ENCODE data around the gene BUD31. TPM values are rescaled to one million over a fixed set of nuclear protein-coding genes. Genes with fewer than 3 reads are reported as not detected.
A peak's percentile ranks its signal among the peaks of the same experiment; 100 is the strongest.

The BUD31 gene
- total and polyA plus RNA-seq, 9 of the 15 experiments (the other 6 are each of a cell fraction or from before 2014, with no cell fraction given): 105 to 342 (median 247) TPM

DNA sequence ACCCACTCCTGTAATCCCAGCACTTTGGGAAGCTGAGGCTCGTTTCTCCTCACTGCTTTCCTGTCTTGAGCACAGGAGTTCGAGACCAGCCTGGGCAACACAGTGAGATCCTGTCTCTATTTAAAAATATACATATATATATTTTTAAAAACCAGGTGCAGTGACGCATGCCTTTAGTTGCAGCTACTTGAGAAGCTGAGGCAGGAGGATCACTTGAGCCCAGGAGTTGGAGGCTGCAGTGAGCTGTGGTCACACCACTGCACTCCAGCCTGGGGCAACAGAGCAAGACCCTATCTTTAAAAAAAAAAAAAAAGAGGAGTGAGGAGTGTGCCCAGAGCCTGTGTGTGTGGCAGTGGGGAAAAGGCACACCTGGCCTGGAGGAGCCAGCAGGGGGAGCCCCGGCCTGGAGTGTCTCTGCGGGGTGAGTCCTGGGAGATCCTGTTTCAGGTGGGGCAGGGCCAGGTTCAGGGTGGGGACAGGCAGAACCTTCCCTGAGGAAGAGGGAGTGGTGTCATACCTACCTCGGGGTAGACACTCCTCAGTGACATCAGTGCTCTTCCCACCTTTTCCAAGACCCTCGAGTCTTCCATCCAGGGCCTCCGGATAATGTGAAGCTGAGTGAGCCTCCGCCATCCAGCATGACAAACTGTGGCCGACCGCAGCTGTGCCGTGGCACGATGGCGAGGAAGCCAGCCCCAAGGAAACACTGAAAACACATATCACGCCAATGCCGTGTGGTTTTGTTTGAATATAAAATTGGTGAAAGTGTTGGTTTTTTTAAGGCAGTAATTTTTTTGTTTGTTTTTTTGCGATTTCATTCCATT, 43.2 kb upstream of the BUD31 start (continued):
- TF ChIP-seq ZNF511 (CRISPR knock-in tag; IDR thresholded peaks at IDR 0.05): no peak
- TF ChIP-seq LCOR (CRISPR knock-in tag; IDR thresholded peaks at IDR 0.05): no peak
- no peak for TF ChIP-seq KDM4B (IDR thresholded peaks at IDR 0.05; ENCODE audit: borderline replicate concordance in 2 of 2, low read depth in 1 of 2)
- TF ChIP-seq CREB1 (IDR thresholded peaks at IDR 0.05): no peak
- no peak for TF ChIP-seq CREB1 (CRISPR knock-in tag; IDR thresholded peaks at IDR 0.05)
- TF ChIP-seq ZNF431 (CRISPR knock-in tag; IDR thresholded peaks at IDR 0.05): no peak
- TF ChIP-seq DLX4 (CRISPR knock-in tag; IDR thresholded peaks at IDR 0.05): no peak
- TF ChIP-seq ARID2 (IDR thresholded peaks at IDR 0.05): peak; percentile 54; the same call in 1 of the 2 replicates
- TF ChIP-seq RAD21 (CRISPR knock-in tag; conservative IDR thresholded peaks at IDR 0.05 in 1 of 2, IDR thresholded peaks at IDR 0.05 in 1 of 2): peak; percentile 35 to 75
- no peak for TF ChIP-seq CHCHD3 (CRISPR knock-in tag; IDR thresholded peaks at IDR 0.05)
- no peak for TF ChIP-seq SMARCE1 (IDR thresholded peaks at IDR 0.05)
- TF ChIP-seq MYC (IDR thresholded peaks at IDR 0.05; ENCODE audit: low read depth, low read length): 0 out of 2 replicates have a peak, but pooled peaks have one; percentile 41
- TF ChIP-seq MYC (CRISPR knock-in tag; IDR thresholded peaks at IDR 0.05; ENCODE audit: borderline replicate concordance, low read depth): no peak
- no peak for TF ChIP-seq PHB2 (IDR thresholded peaks at IDR 0.05; ENCODE audit: low read depth)
- no peak for TF ChIP-seq NCOA2 (IDR thresholded peaks at IDR 0.05; ENCODE audit: partially characterized antibody in 2 of 2)
- TF ChIP-seq, protein P1, sequence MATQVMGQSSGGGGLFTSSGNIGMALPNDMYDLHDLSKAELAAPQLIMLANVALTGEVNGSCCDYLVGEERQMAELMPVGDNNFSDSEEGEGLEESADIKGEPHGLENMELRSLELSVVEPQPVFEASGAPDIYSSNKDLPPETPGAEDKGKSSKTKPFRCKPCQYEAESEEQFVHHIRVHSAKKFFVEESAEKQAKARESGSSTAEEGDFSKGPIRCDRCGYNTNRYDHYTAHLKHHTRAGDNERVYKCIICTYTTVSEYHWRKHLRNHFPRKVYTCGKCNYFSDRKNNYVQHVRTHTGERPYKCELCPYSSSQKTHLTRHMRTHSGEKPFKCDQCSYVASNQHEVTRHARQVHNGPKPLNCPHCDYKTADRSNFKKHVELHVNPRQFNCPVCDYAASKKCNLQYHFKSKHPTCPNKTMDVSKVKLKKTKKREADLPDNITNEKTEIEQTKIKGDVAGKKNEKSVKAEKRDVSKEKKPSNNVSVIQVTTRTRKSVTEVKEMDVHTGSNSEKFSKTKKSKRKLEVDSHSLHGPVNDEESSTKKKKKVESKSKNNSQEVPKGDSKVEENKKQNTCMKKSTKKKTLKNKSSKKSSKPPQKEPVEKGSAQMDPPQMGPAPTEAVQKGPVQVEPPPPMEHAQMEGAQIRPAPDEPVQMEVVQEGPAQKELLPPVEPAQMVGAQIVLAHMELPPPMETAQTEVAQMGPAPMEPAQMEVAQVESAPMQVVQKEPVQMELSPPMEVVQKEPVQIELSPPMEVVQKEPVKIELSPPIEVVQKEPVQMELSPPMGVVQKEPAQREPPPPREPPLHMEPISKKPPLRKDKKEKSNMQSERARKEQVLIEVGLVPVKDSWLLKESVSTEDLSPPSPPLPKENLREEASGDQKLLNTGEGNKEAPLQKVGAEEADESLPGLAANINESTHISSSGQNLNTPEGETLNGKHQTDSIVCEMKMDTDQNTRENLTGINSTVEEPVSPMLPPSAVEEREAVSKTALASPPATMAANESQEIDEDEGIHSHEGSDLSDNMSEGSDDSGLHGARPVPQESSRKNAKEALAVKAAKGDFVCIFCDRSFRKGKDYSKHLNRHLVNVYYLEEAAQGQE (IDR thresholded peaks at IDR 0.05; ENCODE audit: borderline replicate concordance): peak; percentile 81; the same call in 1 of the 2 replicates
- TF ChIP-seq, protein P1 (CRISPR knock-in tag; IDR thresholded peaks at IDR 0.05; ENCODE audit: low read depth): no peak
- no peak for TF ChIP-seq CEBPG (CRISPR knock-in tag; IDR thresholded peaks at IDR 0.05)
- no peak for TF ChIP-seq CEBPG (tag; conservative IDR thresholded peaks at IDR 0.05 in 1 of 2, IDR thresholded peaks at IDR 0.05 in 1 of 2)
- no peak for TF ChIP-seq MXI1 (IDR thresholded peaks at IDR 0.05; ENCODE audit: low read depth, low read length)
- no peak for TF ChIP-seq ZNF24 (IDR thresholded peaks at IDR 0.05)
